Right atrium auricular region (tissue), 2 donors: ENCODE results near the gene TNRC6C. TPM values are rescaled to one million over a fixed set of nuclear protein-coding genes. Genes with fewer than 3 reads are reported as not detected.

ENCODE experiments used
- DNase-seq: peaks from one replicate; pipeline ENCODE4 v3.0.0-alpha.2; 2019; ENCODE audit warnings: low spot score
- H3K27ac ChIP-seq, 2 donors: fragments of 200-600 bp; sonication (generic); 1 replicate in 1 of 2; 2 replicates in 1 of 2; pipeline ENCODE4 v1.5.1; 2016 to 2019
- H3K27me3 ChIP-seq, 2 donors: fragments of 200-600 bp; sonication (generic); one replicate each; pipeline versions ENCODE4 v1.5.1 to v1.6.0; 2017 to 2019
- H3K36me3 ChIP-seq: fragments of 200-600 bp; sonication (generic); one replicate; pipeline ENCODE4 v1.5.1; 2016
- H3K4me1 ChIP-seq, 2 donors: fragments of 200-600 bp; sonication (generic); one replicate each; pipeline versions ENCODE4 v1.5.1 to v1.6.0; 2017 to 2019
- H3K4me3 ChIP-seq, 2 donors: fragments of 200-600 bp; sonication (generic); 1 replicate in 1 of 2; 2 replicates in 1 of 2; pipeline ENCODE4 v1.5.1; 2017 to 2019; ENCODE audit warnings: mild to moderate bottlenecking in 1 of 2, moderate library complexity in 1 of 2
- H3K9me3 ChIP-seq, 2 donors: fragments of 200-600 bp; sonication (generic); one replicate each; pipeline ENCODE4 v1.5.1; 2019
- CTCF ChIP-seq, 2 donors: fragments of 200-600 bp; sonication (generic); IDR thresholded peaks; one replicate each; pipeline ENCODE4 v1.5.1; 2019; ENCODE audit warnings: antibody characterized with exemption in 2 of 2
- total RNA-seq, 2 donors: library from RNA; depleted of rRNA; stranded (reverse); fragments of >200 nt; gene quantifications; one replicate each; pipeline ENCODE4 v1.1.0, GENCODE V29; 2016

Gene TNRC6C
- total RNA-seq, 2 donors from 2014 or later, result 8.7 to 13.0 TPM

GRCh38 chr17:78146881-78147280 is 188.4 kb downstream of the TNRC6C start:
- Histone ChIP-seq H3K27ac (no peak overlapping the region), H3K9me3 (no peaks in the 10 kb centered on the region), H3K4me3 (no peak overlapping the region), H3K4me1 (peaks cover 0 to 32% of the 10 kb centered on the region in 2 donors), H3K27me3 (no peaks in the 10 kb centered on the region), H3K36me3 (no peaks in the 10 kb centered on the region)
- no peak for DNase-seq
- no peak for TF ChIP-seq CTCF (IDR thresholded peaks at IDR 0.05)

DNA sequence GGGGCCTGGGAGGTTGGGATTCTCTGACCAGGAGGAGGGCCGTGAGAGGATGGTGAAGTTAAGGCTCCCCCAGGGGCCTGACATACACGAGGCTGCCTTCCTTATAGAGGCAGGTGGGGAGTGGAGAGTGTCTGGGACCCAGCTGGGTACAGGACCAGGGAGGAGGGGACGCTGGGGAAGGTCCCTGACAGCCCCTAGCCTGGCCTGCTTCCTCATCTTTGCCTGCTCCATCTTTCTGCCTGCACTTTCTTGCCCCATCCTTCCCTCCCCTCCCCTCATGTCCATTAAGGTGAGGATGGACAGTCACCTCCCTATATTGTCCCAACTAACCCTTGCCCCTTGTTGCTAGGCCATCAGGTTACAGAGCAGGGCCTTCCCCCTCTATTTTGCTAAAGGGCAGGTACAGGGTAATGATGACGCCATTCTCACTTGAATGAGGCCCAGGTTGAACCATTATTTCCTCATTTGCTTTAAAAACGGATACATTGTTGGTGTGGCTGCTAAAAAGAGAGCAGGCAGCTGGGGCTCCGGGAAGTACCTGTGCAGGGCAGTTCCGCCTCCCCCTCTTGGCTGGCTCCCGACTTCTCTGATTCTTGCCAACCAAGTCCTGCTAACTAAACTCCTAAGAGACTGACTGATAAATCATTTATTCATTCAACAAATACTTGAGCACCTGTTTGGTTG is 189.0 kb downstream of the TNRC6C start:
- no peaks in the 10 kb centered on the region for H3K9me3 ChIP-seq
- no peak overlapping the region for H3K4me3 ChIP-seq
- H3K36me3 ChIP-seq, result no peaks in the 10 kb centered on the region
- peaks cover 0 to 32% of the 10 kb centered on the region in 2 donors for H3K4me1 ChIP-seq
- H3K27me3 ChIP-seq, result no peaks in the 10 kb centered on the region
- no peak for TF ChIP-seq CTCF (IDR thresholded peaks at IDR 0.05)
- no peak for DNase-seq
- H3K27ac ChIP-seq, result no peak overlapping the region

DNA sequence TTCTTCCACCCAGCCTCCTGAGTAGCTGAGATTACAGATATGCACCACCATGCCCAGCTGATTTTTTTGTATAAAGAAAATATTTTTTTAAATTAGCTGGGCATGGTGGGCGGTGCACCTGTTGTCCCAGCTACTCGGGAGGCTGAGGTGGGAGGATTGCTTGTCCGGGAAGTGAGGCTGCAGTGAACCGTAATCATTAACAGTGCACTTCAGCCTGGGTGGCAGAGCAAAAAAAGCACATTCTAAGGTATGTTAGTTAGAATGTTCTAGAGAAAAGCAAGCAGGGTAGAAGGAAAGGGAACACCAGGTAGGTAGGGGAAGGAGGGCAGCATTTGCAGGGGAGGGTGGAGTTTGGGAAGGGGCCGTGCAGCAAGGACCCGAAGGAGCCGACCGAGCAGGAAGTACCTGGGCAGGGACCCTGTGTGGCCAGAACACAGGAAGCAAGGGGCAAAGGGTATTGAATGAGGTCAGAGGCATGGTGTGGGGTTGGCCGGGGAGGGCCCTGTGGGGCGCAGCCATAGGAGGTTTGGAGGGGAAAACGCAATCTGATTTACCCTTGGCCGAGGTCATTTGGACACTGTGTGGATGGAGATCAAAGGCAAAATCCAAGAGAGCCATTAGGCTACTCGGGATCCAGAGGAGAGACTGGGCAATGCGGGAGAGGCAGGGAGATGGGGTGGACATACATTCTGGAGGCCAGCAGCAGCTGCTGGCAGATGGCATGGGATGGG is 189.9 kb downstream of the TNRC6C start:
- Histone ChIP-seq H3K4me1 (peaks cover 0 to 28% of the 10 kb centered on the region in 2 donors), H3K36me3 (no peaks in the 10 kb centered on the region), H3K4me3 (no peak overlapping the region), H3K27me3 (no peaks in the 10 kb centered on the region), H3K9me3 (no peaks in the 10 kb centered on the region), H3K27ac (no peak overlapping the region)
- DNase-seq, result no peak
- no peak for TF ChIP-seq CTCF (IDR thresholded peaks at IDR 0.05)

DNA sequence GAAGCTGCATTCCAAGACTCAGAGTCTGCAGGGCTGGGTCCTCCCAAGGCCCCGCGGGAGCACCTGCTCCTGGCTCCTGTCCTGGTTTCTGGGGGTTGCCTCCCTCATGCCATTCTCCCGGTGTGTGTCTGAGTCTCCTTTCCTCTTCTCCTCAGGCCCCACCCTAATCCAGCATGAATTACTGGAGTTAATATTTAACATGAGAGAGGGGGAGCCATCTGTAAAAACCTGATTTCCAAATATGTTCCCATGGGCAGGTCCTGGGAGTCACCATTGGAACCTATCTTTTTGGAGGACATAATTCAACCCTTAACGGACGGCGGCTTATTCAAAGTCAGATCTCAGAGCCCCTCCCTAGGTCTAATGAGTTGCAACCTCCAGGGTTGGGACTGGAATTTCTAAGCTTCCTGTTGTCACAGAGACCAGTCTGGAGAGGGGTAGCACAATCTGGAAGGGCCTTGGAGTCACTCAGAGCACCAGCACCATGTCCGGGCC is 193.1 kb downstream of the TNRC6C start:
- peaks cover 0 to 5% of the 10 kb centered on the region in 2 donors for H3K4me1 ChIP-seq
- H3K36me3 ChIP-seq, result no peaks in the 10 kb centered on the region
- H3K27ac ChIP-seq, result no peak overlapping the region
- H3K9me3 ChIP-seq, result no peaks in the 10 kb centered on the region
- H3K27me3 ChIP-seq, result no peaks in the 10 kb centered on the region
- DNase-seq, result no peak
- no peak overlapping the region for H3K4me3 ChIP-seq
- no peak for TF ChIP-seq CTCF (IDR thresholded peaks at IDR 0.05)

GRCh38 chr17:78154903-78155811 is 196.7 kb downstream of the TNRC6C start:
- Histone ChIP-seq H3K4me3 (no peak overlapping the region), H3K4me1 (peaks cover 0 to 5% of the 10 kb centered on the region in 2 donors), H3K9me3 (no peaks in the 10 kb centered on the region), H3K27me3 (no peaks in the 10 kb centered on the region), H3K27ac (no peak overlapping the region), H3K36me3 (no peaks in the 10 kb centered on the region)
- DNase-seq, result no peak
- no peak for TF ChIP-seq CTCF (IDR thresholded peaks at IDR 0.05)

Other genes with a start within 250 kb of the TNRC6C start
- gene TMC6, start 170.1 kb downstream of the TNRC6C start, total RNA-seq, result 10 to 100 TPM in 1 of 2 donors, 1 to 10 TPM in 1; 7.5 to 41.3 TPM
- 1 to 10 TPM; 1.0 to 2.6 TPM for gene TMC8, start 172.1 kb downstream of the TNRC6C start, total RNA-seq
- not detected for gene C17orf99, start 187.7 kb downstream of the TNRC6C start, total RNA-seq
- 100 to 1,000 TPM in 1 of 2 donors, 10 to 100 TPM in 1; 52.8 to 129 TPM for gene SYNGR2, start 209.9 kb downstream of the TNRC6C start, total RNA-seq
- 1 to 10 TPM; 2.2 TPM for gene TK1, start 228.3 kb downstream of the TNRC6C start, total RNA-seq
- gene AFMID, start 228.7 kb downstream of the TNRC6C start, total RNA-seq, result 10 to 100 TPM; 28.6 to 35.3 TPM